Mesenteric fat pad (tissue), 1 donor: ENCODE measurements around the gene CTBP1. TPM values are rescaled to one million over a fixed set of nuclear protein-coding genes. Genes with fewer than 3 reads are reported as not detected.

Source experiments
- DNase-seq: peaks from one replicate; pipeline ENCODE4 v3.0.0-alpha.2; 2020; ENCODE audit warnings: low spot score
- total RNA-seq: library from RNA; stranded (reverse); fragmentation: NEBNext Ultra II Directional; extraction: Animal tissue kit (Norgen Biotek cat#: 25700); gene quantifications from one replicate; pipeline ENCODE4 v1.2.1, GENCODE V29; 2021
- donor health status: DM: yes; HTN: yes; CAD: no.

The CTBP1 gene
- total RNA-seq, 1 donor from 2014 or later, result 147 TPM

GRCh38 chr4:1177274-1178141 is 71.4 kb downstream of the CTBP1 start:
- DNase-seq, result no peak

DNA sequence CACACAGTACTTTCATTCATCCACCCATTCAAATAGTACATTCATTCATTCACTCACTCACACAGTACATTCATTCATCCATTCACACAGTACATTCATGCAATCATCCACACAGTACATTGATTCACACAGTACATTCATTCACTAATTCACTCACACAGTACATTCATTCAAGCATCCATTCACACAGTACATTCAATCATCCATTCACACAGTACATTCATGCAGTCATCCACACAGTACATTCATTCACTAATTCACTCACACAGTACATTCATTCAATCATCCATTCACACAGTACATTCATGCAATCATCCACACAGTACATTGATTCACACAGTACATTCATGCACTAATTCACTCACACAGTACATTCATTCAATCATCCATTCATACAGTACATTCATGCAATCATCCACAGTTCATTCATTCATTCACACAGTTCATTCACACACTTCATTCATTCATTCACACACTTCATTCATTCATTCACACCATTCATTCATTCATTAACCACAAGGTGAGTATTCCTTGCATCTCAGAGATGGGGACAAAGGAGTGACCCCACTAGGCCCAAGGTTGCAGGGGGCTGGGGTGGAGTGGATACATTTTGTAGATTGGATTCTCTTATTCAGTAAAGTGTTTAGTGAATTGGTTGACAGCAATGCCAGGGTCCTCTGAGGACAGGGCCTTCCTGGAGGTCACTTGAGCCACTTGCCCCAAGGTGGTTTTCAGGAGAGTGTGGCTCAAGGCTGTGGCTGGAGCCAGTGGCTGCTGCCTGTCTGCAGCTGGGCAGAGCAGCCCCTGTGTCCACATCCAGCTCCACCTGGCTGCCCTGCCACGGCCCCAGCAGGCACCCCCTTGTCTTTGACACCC is 72.3 kb downstream of the CTBP1 start:
- no peak for DNase-seq

DNA sequence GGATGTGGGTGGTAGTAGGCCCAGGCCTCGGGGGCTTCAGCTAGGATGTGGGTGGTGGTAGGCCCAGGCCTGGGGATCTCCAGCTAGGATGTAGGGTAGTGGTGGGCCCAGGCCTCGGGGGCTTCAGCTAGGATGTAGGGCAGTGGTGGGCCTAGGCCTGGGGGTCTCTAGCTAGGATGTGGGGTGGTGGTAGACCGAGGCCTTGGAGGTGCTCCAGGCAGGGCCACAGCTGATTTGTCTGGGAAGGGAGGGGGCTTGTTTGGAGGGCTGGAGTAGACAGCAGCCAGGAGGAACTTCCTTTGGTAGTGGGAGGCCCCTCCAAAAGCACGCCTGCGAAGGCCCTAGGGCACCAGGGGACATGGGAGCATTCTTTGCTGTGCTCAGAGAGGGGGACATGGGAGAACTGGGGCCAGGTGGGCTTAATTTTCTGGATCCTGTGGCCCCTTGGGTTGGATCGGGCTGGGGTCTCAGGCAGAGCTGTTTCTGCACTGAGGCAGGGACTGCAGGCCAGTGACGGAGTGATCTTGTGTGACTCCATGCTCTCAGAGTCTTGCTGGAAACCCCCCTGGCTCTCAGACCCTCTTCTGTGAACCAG is 73.2 kb downstream of the CTBP1 start:
- no peak for DNase-seq

- no peak for DNase-seq
Measured at GRCh38 chr4:1174941-1175634, 73.8 kb downstream of the CTBP1 start.

DNA sequence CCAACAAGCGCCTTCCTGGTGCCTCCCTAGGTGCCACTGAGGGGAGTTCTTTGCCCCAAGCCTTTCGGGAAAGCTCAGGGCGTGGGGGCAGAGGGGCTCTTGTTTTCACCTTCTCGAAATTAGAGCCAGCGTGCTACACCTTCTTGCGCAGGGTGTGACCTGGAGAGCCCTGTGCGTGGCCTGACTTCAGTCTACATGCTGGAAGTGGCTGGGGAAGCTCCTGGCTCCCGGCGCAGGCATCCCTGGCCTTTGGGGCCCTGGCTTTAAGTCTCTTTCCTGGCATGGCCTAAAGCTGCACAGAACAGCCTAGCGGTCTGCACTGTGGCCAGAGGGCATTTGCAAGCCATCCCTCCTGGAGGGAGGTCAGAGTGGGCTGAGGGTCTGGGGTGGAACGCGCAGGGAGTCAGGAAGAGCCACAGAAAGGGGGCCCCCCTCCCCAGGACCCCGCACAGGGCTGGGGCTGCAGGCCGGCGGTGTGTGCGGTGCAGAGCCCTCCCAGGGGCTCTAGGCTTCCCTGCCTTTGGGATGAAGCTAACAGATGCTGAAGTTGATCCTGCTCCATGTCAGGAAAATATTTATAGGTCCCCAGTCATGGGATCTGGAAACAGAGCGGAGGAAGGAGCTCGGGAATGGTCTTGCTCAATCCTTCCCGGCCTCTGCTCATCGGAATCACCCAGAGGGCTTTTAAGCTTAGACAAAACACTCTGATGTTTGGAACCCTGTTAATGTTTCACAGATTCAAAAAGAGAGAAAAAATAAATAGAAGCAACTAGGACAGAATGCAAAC is 75.8 kb downstream of the CTBP1 start:
- DNase-seq, result peak; percentile 83

DNA sequence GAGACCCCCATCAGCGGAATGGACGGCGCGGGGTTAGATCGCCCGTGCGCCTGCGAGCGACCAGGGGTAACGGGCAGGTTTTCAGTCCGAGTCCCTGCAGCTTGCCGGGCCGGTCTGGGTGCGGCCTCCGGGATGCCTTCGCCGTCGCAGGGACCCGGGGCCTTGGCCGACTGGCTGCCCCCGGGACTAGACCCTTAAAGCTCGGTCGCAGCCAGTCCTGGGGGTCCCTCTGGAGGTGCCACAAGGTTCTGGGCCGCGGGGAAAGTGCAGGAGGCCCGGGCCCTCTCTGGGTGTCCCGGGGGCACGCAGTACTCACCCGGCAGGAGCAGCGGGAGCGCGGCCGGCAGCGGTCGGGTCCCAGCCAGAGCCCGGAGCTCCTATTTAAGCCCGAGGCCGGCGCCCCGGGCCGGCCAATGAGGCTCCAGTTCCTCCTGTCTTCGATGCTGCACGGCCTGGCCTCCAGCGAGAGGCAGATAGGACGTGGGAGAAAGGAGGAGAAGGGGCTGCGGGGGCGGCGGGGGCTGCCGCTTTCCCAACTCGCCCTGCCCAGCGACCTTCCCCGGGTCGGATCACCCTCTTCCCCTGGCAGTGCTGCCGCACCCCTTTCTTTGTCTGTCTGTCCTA is 76.6 kb downstream of the CTBP1 start, which contains the start of gene SPON2:
Gene SPON2, minus strand, starts transcription at position 356 of the 624 bp plus-strand sequence.
- peak; percentile 89 for DNase-seq

DNA sequence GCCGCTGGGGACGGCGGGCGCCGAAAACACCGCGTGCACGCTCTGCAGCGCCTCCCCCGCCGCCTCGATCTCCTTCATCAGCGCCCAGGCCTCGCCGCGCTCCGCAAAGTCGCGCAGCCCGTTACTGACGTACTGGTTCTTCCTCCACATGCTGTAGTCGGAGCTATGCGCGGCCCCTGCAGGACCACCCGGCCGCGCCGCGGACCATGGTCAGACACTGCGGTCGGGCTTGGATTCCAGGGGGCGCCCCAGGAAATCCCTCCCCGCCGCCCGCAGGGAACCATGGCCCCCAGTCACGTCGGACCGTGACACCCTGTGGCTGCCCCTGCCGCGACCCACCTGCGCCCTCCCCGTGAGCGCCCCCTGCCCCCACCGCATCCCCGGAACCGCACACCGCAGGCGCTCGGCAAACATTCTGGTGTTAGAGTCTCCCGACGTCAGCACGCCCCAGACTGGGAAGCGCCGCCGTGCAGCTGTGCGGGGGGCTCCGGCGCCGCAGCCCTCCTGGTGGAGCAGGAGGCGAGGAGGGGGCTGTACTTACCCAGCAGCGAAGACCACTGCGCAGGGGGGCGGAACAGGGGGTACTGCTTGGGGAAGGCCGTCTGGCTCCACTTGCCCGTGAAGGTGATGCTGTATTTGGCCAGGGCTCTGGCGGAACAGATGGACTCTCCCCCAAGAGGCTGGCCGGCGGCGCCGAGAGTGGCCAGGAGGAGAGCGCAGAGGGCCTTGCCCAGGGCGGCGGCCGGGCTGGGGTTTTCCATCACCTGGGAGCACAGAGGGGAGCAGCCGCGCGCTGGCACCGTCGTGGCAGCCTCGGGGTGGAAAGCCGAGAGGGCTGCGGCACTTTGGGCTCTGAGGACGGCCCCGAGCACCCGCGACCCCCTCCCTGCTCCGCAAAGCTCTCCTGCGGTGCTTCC is 77.4 kb downstream of the CTBP1 start:
- peak; percentile 89 for DNase-seq

DNA sequence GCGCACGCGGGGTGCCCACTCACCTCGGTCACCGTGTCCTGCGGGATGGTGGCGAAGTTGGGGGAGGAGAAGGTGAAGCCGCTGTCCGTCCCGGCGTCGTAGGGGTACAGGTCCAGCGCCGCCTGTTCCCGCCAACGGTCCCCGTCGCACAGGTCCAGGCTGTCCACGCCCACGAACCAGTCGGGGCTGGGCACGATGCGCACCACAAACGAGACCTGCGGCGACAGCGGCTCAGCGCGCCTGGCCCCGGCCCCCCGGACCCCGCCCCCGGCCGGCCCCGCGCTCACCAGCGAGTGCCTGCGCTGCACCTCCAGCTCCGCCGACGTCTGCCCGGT is 78.0 kb downstream of the CTBP1 start:
- no peak for DNase-seq

DNA sequence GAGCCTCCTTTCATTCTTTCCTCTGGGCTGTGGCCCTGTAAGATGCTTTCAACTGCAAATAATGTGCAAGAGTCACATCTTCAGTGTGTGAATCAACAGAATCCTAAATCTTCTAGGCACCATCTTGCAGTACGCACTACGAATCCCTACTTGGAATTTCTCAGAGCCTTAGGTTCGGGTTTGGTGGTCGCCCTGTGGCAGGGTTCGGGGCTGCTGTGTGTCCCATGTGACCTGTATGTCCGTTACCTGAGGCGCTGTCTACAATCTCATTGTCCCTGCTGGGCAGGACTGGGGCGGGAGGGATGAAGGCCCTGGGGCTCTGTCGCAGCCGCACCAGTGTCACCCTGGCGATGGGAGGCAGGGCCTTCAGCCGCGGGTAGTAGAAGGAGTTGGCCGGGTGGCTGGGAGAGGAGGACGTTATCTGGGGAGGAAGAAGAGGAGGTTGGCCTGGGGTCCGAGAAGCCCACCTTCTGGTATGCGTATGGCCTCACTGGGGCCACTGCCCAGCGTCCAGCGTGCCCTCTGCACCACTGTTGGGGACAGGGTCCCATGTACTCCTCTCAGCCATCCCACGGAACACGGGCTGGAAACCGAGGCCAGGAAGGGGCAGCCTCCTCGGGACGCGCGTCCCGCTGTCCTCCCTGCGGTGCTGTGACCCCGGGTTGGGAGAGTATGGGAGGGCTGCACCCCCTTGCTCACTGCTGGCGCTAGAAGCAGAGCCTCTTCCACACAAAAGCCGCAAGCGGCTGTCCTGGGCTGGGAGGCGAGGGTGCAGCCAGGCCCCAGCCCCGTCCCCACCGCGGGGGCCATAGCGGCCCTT is 78.6 kb downstream of the CTBP1 start:
- no peak for DNase-seq

- no peak for DNase-seq
Measured at GRCh38 chr4:1169691-1170096, 79.2 kb downstream of the CTBP1 start.

DNA sequence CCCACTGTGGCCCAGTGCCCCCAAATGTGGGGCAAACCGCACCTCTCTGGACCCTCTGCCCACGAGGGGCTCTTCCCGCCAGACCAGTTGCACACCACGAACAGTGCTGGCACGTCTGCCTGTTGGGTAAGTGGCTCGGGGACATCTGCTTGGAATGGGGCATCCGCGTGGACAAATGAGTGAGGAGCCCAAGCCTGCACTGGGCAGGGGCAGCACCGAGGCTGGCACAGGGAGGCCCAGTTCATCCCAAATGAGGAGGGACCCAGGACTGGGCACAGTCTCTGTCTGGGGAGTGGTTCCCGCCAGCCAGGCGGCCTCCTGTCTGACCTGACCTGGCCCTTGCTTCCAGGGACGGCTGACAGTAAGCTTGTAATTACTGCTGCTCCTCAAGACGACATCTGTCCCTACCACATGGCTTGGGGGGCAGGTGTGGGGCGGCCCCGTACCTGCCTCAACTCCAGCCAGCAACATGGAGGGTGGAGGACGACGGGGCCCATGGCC is 79.7 kb downstream of the CTBP1 start:
- DNase-seq, result no peak

- DNase-seq, result no peak
Measured at GRCh38 chr4:1168191-1169101, 80.5 kb downstream of the CTBP1 start.

DNA sequence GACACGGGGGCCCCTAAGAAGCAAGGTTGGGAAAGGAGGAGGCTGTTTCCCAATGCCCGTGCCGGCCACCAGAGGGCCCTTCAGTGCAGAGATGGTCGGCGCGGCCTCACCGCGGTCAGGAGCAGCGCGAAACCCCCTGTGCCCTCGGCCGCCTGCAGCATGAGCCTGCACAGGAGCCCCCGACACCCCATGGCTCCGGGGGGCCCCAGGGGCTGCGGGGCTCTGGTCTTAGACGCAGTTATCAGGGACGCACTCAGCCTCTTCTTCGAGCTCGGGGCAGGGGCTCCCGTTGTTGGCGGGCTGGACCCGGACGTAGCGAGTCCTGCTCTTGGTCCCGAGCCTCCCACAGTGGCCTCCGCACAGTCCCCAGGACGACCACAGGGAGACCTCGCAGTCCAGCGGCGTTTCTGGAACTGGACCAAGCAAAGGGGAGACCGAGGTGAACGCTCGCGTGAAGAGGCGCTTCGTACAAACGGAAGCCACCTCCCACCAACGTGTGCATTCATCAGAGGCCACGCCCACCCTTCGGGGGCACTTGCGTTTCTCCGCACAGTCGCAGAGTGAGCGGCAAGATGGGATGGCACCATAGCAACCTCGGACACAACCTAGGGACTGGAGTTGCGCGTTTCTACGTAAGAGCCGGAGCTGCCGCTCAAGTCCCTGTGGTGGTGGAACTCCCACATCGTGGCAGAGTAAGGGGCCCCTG is 81.5 kb downstream of the CTBP1 start:
- peak; percentile 93 for DNase-seq

DNA sequence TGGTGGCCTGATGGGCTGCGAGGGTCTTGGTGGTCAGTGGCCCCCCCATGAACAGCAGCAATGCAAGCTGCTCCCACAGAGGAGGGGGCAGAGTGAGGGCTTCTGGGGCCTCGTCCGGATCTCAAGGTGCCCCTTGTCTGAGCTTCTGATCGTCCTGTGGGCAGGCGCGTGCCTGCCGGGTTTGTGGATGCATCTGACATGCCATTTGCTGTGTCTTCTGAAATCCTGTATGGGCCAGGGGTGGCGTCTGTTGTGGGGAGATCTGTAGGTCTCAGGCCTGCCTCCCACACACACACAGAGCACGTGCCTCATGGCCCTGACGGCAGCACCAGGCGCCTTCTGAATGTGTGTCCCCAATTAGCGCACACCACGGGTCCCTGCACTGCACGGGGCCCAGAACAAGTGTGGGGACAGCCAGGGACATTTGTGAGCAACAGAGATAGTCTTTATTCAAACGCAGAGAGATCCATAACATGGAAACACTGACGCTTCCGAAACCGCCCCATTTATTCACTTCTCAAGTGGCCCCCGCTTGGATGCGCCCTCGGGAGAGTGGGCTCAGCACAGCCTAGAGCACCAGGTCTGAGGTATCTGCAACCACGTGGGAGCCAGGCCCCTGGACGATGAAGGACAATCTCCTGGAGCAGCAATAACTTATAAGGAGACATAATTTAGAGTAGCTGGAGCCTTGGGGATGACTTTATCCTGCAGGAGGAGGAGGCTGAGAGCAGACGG is 82.3 kb downstream of the CTBP1 start:
- DNase-seq, result no peak

GRCh38 chr4:1164956-1165545 is 83.9 kb downstream of the CTBP1 start:
- DNase-seq, result no peak
